AG10803 (cell line): ENCODE measurements around the gene PDHX.

ENCODE experiments used
- DNase-seq: peaks from one replicate; pipeline ENCODE4 v3.0.0; 2010; ENCODE audit warnings: low read depth
- H3K4me3 ChIP-seq: 2 replicates; pipeline ENCODE4 v1.5.1; 2011; ENCODE audit warnings: mild to moderate bottlenecking, low read length, control low read depth
- CTCF ChIP-seq: conservative IDR thresholded peaks from 2 replicates; pipeline ENCODE4 v1.5.1; 2011; ENCODE audit warnings: mild to moderate bottlenecking, low read length, control low read depth, inconsistent platforms

Gene PDHX

GRCh38 chr11:34968862-34969261 is 52.4 kb downstream of the PDHX start:
- no peak overlapping the region for H3K4me3 ChIP-seq
- TF ChIP-seq CTCF = no peak

GRCh38 chr11:34970033-34970432 is 53.6 kb downstream of the PDHX start:
- H3K4me3 ChIP-seq = no peak overlapping the region
- no peak for DNase-seq
- TF ChIP-seq CTCF = no peak

More at GRCh38 chr11:34968862-34969261, 52.4 kb downstream of the PDHX start:
- no peak for DNase-seq

- no peak overlapping the region for H3K4me3 ChIP-seq
- DNase-seq = peak; percentile 72
- no peak for TF ChIP-seq CTCF
Measured at GRCh38 chr11:34970480-34970879, 54.1 kb downstream of the PDHX start.

GRCh38 chr11:34971928-34972327 is 55.5 kb downstream of the PDHX start:
- no peak for TF ChIP-seq CTCF
- H3K4me3 ChIP-seq = no peak overlapping the region
- DNase-seq = no peak

- H3K4me3 ChIP-seq = no peak overlapping the region
- no peak for DNase-seq
- TF ChIP-seq CTCF = no peak
Measured at GRCh38 chr11:34972366-34972765, 55.9 kb downstream of the PDHX start.

GRCh38 chr11:34972892-34973291 is 56.5 kb downstream of the PDHX start:
- no peak for TF ChIP-seq CTCF
- peak; percentile 63 for DNase-seq
- H3K4me3 ChIP-seq = no peak overlapping the region

- TF ChIP-seq CTCF = no peak
- no peak overlapping the region for H3K4me3 ChIP-seq
- DNase-seq = no peak
Measured at GRCh38 chr11:34975482-34975881, 59.1 kb downstream of the PDHX start.
